A549 (cell line): Measurements from ENCODE around the gene RNASE8. TPM values are rescaled to one million over a fixed set of nuclear protein-coding genes. Genes with fewer than 3 reads are reported as not detected.

Experiments
- ATAC-seq, 2 experiments: fragments of 200-7000 bp in 1 of 2; fragments of >200 bp in 1 of 2; cut with Nextera tagmentation in 1 of 2; cut with Tn5 transposase in 1 of 2; 3 replicates each; pipeline versions ENCODE4 v1.8.0 to v1.9.1; 2018 to 2020; ENCODE audit warnings: mild to moderate bottlenecking in 1 of 2, moderate library complexity in 1 of 2
- CTCF ChIA-PET: fragments of 300-600 bp; sonication (Branson Sonifier 250); formaldehyde crosslinking; extraction: SDS; loops from one replicate; lab custom pipeline; 2021; ENCODE audit warnings: antibody characterized with exemption, inconsistent platforms; lab: Yijun Ruan, JAX
- POLR2A ChIA-PET: fragments of 350-600 bp; formaldehyde crosslinking; extraction: SDS; loops from one replicate; lab custom pipeline; 2021; ENCODE audit warnings: antibody characterized with exemption, inconsistent platforms; lab: Yijun Ruan, JAX
- DNase-seq, 2 experiments: peaks; one replicate each; pipeline versions ENCODE4 v3.0.0 to v3.0.0-alpha.2; 2011 to 2016; ENCODE audit warnings: low read depth in 1 of 2, low spot score in 1 of 2
- FAIRE-seq: peaks from 2 replicates; lab custom pipeline; 2011; peaks lifted over from hg19 to GRCh38; lab: Jason Lieb, UNC
- H3K27ac ChIP-seq, 2 experiments: fragments of >200 bp; sonication (Bioruptor Twin); formaldehyde crosslinking; 3 replicates each; pipeline ENCODE4 v1.5.1; 2016 to 2017
- H3K4me1 ChIP-seq: fragments of >200 bp; sonication (Bioruptor Twin); formaldehyde crosslinking; 3 replicates; pipeline ENCODE4 v1.6.1; 2016
- H3K4me2 ChIP-seq: fragments of >200 bp; sonication (Bioruptor Twin); formaldehyde crosslinking; 3 replicates; pipeline ENCODE4 v1.6.1; 2016
- H3K4me3 ChIP-seq: fragments of >200 bp; sonication (Bioruptor Twin); formaldehyde crosslinking; 3 replicates; pipeline ENCODE4 v1.5.1; 2016
- H3K9me3 ChIP-seq: fragments of >200 bp; sonication (Bioruptor Twin); formaldehyde crosslinking; 3 replicates; pipeline ENCODE4 v1.6.1; 2016
- CBX2 ChIP-seq: fragments of 200-600 bp; sonication (generic); IDR thresholded peaks from 2 replicates; pipeline ENCODE4 v1.6.1; 2016; ENCODE audit warnings: low read depth, mild to moderate bottlenecking, borderline replicate concordance
- EHMT2 ChIP-seq: fragments of 200-600 bp; sonication (generic); IDR thresholded peaks from 2 replicates; pipeline ENCODE4 v1.6.1; 2016; ENCODE audit warnings: antibody characterized with exemption, low read depth, mild to moderate bottlenecking, moderate library complexity
- JUN ChIP-seq, 2 experiments: fragments of >200 bp; sonication (Bioruptor Twin); formaldehyde crosslinking; IDR thresholded peaks; 2 replicates in 1 of 2; 3 replicates in 1 of 2; pipeline ENCODE4 v1.6.1; 2016 to 2017
- MAZ ChIP-seq: fragments of 150-350 bp; IDR thresholded peaks from 2 replicates; pipeline ENCODE4 v1.6.1; 2014; ENCODE audit warnings: antibody characterized with exemption, low read depth, low read length, borderline replicate concordance
- RAD21 ChIP-seq, 2 experiments: fragments of >200 bp in 1 of 2; sonication (Bioruptor Twin) in 1 of 2; formaldehyde crosslinking in 1 of 2; IDR thresholded peaks in 1 of 2; conservative IDR thresholded peaks in 1 of 2; 2 replicates in 1 of 2; 3 replicates in 1 of 2; pipeline ENCODE4 v1.6.1; 2012 to 2018; ENCODE audit warnings: inconsistent platforms in 1 of 2
- RCOR1 ChIP-seq: fragments of 150-350 bp; IDR thresholded peaks from 2 replicates; pipeline ENCODE4 v1.6.1; 2014; ENCODE audit warnings: antibody characterized with exemption, low read length, low read depth
- RFX5 ChIP-seq: fragments of 450-650 bp; IDR thresholded peaks from 2 replicates; pipeline ENCODE4 v1.7.1; 2014; ENCODE audit warnings: antibody characterized with exemption, mild to moderate bottlenecking, moderate library complexity
- TP53 ChIP-seq: fragments of 250-450 bp; sonication (Bioruptor Pico); IDR thresholded peaks from 2 replicates; pipeline ENCODE4 v1.5.0; 2021; ENCODE audit warnings: mild to moderate bottlenecking, moderate library complexity
- ZC3H11A ChIP-seq: fragments of 450-650 bp; IDR thresholded peaks from 2 replicates; pipeline ENCODE4 v1.6.1; 2014; ENCODE audit warnings: antibody characterized with exemption, mild to moderate bottlenecking
- ZSCAN20 ChIP-seq: fragments of 250-450 bp; sonication (Bioruptor Pico); IDR thresholded peaks from 2 replicates; pipeline ENCODE4 v1.8.0; 2022; ENCODE audit warnings: mild to moderate bottlenecking, moderate library complexity
- whole genome bisulfite sequencing: methylation state at CpG from one replicate; pipeline ENCODE4 v1.1.6; 2017; ENCODE audit errors: missing lambda C conversion rate; 5-methylcytosine and 5-hydroxymethylcytosine counted together
- polyA plus RNA-seq, 4 experiments: library from polyadenylated mRNA; depleted of rRNA in 3 of 4; stranded (reverse); fragments of >200 nt; fragmentation: RNase III in 1 of 4; extraction: RNeasy Plus Mini Kit Qiagen cat#74134 plus additional on column Dnase treatment in 1 of 4; gene quantifications; 2 replicates in 3 of 4; 3 replicates in 1 of 4; pipeline ENCODE4 v1.2.3, GENCODE V29; 2011 to 2017
- TF ChIP-seq, protein P1 (sequence below): fragments of 250-450 bp; sonication (Bioruptor Pico); IDR thresholded peaks from 2 replicates; pipeline ENCODE4 v1.5.0; 2020; ENCODE audit warnings: low read depth, mild to moderate bottlenecking, moderate library complexity
- TF ChIP-seq, protein P2 (sequence below): fragments of >200 bp; sonication (Bioruptor Twin); formaldehyde crosslinking; IDR thresholded peaks from 3 replicates; pipeline ENCODE4 v1.6.1; 2016
- TF ChIP-seq, protein P3 (sequence below): fragments of 200-600 bp; sonication (generic); IDR thresholded peaks from 2 replicates; pipeline ENCODE4 v1.6.1; 2016; ENCODE audit warnings: antibody characterized with exemption, mild to moderate bottlenecking, moderate library complexity
- TF ChIP-seq, protein P4 (sequence below): fragments of 150-350 bp; IDR thresholded peaks from 2 replicates; pipeline ENCODE4 v1.6.1; 2014; ENCODE audit warnings: low read depth, mild to moderate bottlenecking, low read length

RNASE8 gene
- polyA plus RNA-seq, 2 of the 4 experiments (the other 2 are of a cell fraction) = not detected

DNA sequence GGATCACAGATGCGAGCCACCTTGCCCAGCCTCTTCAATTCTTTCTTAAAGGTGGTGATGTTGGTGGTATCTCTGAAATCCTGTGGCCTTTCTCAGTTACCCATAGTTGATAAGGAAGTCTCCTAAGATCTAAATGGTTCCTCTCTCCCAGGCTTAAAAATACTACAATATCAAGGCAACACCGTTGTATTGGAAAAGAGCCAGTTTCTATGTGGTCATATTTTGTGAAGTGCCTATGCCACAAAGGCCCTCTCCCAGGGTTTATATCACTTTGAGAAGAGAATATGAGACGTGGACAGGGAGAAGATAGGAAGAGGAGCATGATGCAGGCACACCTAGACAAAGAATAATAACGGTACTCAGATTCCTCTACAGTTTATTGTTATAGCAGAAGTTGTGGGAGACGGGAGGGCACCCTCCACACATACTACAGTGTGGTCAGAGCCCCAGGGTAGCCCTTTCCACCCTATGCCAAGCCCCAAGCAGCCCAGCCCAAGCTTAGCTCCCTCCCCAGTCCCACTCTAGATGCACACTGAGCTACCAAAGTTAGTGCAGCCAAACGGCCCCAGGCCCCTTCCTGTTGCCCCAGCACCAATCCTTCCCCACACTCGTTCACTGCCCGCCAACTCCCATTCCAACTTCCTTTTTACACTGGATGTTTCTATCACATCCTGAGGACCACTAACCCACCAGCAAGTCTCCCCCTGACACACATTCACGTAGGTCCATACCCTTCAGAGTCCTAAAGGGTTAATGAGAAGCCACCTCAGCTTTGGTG lies 41.0 kb upstream of the RNASE8 start:
- DNase-seq = no peak
- Histone ChIP-seq H3K9me3 (no peaks in the 10 kb centered on the region), H3K27ac (no peak overlapping the region), H3K4me2 (no peak overlapping the region), H3K4me3 (no peak overlapping the region), H3K4me1 (no peaks in the 10 kb centered on the region)
- FAIRE-seq = no peak
- POLR2A ChIA-PET = interaction anchor here (2.5 kb wide), 1 partner anchor 87 kb away, joined by 18 read pairs; no protein-coding TSS in a partner anchor
- 55% methylated on average over 9 of the region's 9 CpGs for WGBS
- ATAC-seq = no peak
- TF ChIP-seq, protein P1, sequence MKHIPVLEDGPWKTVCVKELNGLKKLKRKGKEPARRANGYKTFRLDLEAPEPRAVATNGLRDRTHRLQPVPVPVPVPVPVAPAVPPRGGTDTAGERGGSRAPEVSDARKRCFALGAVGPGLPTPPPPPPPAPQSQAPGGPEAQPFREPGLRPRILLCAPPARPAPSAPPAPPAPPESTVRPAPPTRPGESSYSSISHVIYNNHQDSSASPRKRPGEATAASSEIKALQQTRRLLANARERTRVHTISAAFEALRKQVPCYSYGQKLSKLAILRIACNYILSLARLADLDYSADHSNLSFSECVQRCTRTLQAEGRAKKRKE = no peak
- TF ChIP-seq RFX5 = no peak
- no peak for TF ChIP-seq TP53 (CRISPR knock-in tag)
- no peak for TF ChIP-seq EHMT2
- TF ChIP-seq RCOR1 = no peak
- TF ChIP-seq, protein P2, sequence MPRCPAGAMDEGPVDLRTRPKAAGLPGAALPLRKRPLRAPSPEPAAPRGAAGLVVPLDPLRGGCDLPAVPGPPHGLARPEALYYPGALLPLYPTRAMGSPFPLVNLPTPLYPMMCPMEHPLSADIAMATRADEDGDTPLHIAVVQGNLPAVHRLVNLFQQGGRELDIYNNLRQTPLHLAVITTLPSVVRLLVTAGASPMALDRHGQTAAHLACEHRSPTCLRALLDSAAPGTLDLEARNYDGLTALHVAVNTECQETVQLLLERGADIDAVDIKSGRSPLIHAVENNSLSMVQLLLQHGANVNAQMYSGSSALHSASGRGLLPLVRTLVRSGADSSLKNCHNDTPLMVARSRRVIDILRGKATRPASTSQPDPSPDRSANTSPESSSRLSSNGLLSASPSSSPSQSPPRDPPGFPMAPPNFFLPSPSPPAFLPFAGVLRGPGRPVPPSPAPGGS = no peak
- no peak for TF ChIP-seq JUN (IDR thresholded peaks at IDR 0.05)
- CTCF ChIA-PET = interaction anchor here (1.0 to 16.3 kb wide), 14 partner anchors 15 to 120 kb away, joined by 3 to 323 read pairs (median 38); partner anchors contain the start of genes ARHGEF40, RNASE13, RNASE7 and SLC39A2

DNA sequence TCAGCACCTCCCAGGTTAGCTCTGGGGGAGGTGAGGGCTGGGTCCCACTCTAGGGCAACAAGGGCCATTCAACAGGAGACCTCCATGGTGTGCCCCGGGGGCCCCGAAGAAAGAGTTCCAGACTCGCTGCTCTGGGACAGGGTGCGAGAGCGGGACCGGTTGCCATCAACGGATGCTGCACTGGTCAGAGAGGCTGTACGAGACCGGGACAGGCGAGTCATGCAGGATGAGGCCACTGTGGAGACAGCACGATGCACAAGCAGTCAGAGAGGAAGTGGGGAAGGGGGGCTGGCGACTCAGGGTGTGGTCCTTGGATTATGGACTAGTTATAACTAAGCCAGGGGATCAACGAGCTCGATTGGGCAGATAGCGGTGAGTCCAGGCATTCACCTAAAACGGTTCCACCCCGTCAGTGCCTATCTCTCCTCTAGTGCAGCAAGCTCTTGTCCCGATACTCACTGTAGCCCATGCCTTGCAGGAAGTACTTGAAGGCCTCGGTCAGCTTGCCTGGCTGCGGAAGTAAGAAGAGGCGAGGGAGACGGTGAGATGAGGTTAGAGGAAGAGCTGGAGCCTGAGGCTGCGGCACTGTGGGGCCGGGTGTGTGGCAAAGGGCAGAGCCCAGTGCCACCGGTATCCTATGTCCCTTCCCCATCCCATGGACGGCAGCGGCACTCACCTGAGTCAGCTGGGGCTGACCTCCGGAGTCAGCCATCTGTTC lies 39.9 kb upstream of the RNASE8 start:
- no peak for DNase-seq
- ChIA-PET CTCF (interaction anchor here (0.6 to 16.3 kb wide), 15 partner anchors 14 to 389 kb away, joined by 3 to 323 read pairs (median 4); partner anchors contain the start of genes RNASE13, RNASE7, SLC39A2 and TMEM253), POLR2A (interaction anchor here (0.5 kb wide), 1 partner anchor 54 kb away, joined by 3 read pairs; no protein-coding TSS in a partner anchor)
- TF ChIP-seq RCOR1 (no peak), RAD21 (conservative IDR thresholded peaks at IDR 0.05 in 1 of 2, IDR thresholded peaks at IDR 0.05 in 1 of 2) (no peak), ZSCAN20 (CRISPR knock-in tag) (no peak), JUN (IDR thresholded peaks at IDR 0.05) (no peak), ZC3H11A (no peak), CBX2 (no peak), MAZ (no peak)
- TF ChIP-seq, protein P3, sequence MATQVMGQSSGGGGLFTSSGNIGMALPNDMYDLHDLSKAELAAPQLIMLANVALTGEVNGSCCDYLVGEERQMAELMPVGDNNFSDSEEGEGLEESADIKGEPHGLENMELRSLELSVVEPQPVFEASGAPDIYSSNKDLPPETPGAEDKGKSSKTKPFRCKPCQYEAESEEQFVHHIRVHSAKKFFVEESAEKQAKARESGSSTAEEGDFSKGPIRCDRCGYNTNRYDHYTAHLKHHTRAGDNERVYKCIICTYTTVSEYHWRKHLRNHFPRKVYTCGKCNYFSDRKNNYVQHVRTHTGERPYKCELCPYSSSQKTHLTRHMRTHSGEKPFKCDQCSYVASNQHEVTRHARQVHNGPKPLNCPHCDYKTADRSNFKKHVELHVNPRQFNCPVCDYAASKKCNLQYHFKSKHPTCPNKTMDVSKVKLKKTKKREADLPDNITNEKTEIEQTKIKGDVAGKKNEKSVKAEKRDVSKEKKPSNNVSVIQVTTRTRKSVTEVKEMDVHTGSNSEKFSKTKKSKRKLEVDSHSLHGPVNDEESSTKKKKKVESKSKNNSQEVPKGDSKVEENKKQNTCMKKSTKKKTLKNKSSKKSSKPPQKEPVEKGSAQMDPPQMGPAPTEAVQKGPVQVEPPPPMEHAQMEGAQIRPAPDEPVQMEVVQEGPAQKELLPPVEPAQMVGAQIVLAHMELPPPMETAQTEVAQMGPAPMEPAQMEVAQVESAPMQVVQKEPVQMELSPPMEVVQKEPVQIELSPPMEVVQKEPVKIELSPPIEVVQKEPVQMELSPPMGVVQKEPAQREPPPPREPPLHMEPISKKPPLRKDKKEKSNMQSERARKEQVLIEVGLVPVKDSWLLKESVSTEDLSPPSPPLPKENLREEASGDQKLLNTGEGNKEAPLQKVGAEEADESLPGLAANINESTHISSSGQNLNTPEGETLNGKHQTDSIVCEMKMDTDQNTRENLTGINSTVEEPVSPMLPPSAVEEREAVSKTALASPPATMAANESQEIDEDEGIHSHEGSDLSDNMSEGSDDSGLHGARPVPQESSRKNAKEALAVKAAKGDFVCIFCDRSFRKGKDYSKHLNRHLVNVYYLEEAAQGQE = no peak
- TF ChIP-seq, protein P4, sequence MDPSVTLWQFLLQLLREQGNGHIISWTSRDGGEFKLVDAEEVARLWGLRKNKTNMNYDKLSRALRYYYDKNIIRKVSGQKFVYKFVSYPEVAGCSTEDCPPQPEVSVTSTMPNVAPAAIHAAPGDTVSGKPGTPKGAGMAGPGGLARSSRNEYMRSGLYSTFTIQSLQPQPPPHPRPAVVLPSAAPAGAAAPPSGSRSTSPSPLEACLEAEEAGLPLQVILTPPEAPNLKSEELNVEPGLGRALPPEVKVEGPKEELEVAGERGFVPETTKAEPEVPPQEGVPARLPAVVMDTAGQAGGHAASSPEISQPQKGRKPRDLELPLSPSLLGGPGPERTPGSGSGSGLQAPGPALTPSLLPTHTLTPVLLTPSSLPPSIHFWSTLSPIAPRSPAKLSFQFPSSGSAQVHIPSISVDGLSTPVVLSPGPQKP = no peak
- no peak overlapping the region for H3K27ac ChIP-seq
- no peak overlapping the region for H3K4me2 ChIP-seq
- no peak overlapping the region for H3K4me3 ChIP-seq
- no peaks in the 10 kb centered on the region for H3K4me1 ChIP-seq
- no peak for ATAC-seq
- no peaks in the 10 kb centered on the region for H3K9me3 ChIP-seq
- FAIRE-seq = no peak
- WGBS = 65% methylated on average over 22 of the region's 28 CpGs
